Upper lobe of right lung (tissue), 1 donor: ENCODE results near the gene SEL1L3. TPM values are rescaled to one million over a fixed set of nuclear protein-coding genes. Genes with fewer than 3 reads are reported as not detected.

Experiments used
- ATAC-seq: fragments of 200-7000 bp; cut with Tn5 transposase; one replicate; pipeline ENCODE4 v1.9.1; 2020; ENCODE audit warnings: mild to moderate bottlenecking, moderate library complexity
- DNase-seq: peaks from one replicate; pipeline ENCODE4 v3.0.0-alpha.2; 2020
- H3K27ac ChIP-seq: fragments of 200-600 bp; one replicate; pipeline ENCODE4 v1.8.0; 2022
- H3K27me3 ChIP-seq: fragments of 200-600 bp; one replicate; pipeline ENCODE4 v1.8.0; 2022; ENCODE audit warnings: mild to moderate bottlenecking
- H3K36me3 ChIP-seq: fragments of 200-600 bp; one replicate; pipeline ENCODE4 v1.8.0; 2022
- H3K4me1 ChIP-seq: fragments of 200-600 bp; one replicate; pipeline ENCODE4 v1.8.0; 2022
- H3K4me3 ChIP-seq: fragments of 200-600 bp; one replicate; pipeline ENCODE4 v1.8.0; 2022; ENCODE audit warnings: mild to moderate bottlenecking
- H3K9me3 ChIP-seq: fragments of 200-600 bp; one replicate; pipeline ENCODE4 v1.8.0; 2022
- CTCF ChIP-seq: fragments of 200-600 bp; IDR thresholded peaks from one replicate; pipeline ENCODE4 v1.8.0; 2022; ENCODE audit warnings: antibody characterized with exemption
- intact Hi-C: fragments of 100-400 bp; cut with DNase I; formaldehyde crosslinking; loops from one replicate; pipeline ENCODE4 v1.11.0; 2022
- total RNA-seq: library from RNA; stranded (reverse); fragmentation: NEBNext Ultra II Directional; extraction: Animal tissue kit (Norgen Biotek cat#: 25700); gene quantifications from one replicate; pipeline ENCODE4 v1.2.1, GENCODE V29; 2021
- donor health status: DM: no; HTN: yes; CAD: no; lungs with severe emphysema.

SEL1L3 gene
- total RNA-seq, 1 donor from 2014 or later = 69.2 TPM

DNA sequence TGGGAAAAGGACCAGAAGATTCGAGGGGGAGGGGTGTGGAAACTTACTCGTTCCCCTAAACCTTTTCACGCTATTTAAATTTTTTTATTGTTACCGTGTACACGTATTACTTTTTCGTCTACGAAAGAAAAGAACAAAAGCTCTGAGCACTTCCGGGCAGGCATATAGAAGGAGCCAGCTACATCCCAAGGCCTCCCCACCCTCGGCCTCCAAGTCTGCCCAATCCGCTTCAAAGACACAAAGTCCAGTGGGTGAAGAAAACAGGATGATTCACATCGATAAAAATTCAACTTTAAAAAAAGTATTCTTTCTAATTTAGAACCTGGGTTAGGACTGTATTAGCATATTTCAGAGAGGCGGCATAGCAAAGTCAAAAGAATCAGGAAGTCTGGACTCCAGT lies 23.1 kb downstream of the SEL1L3 start:
- Histone ChIP-seq H3K36me3 (no peaks in the 10 kb centered on the region), H3K27ac (no peak overlapping the region), H3K4me3 (no peak overlapping the region), H3K9me3 (no peaks in the 10 kb centered on the region), H3K27me3 (no peaks in the 10 kb centered on the region), H3K4me1 (peaks cover 16% of the 10 kb centered on the region)
- ATAC-seq = no peak
- intact Hi-C loops = no loop called here
- no peak for TF ChIP-seq CTCF
- DNase-seq = no peak

GRCh38 chr4:25839233-25839632 lies 23.6 kb downstream of the SEL1L3 start:
- no peaks in the 10 kb centered on the region for H3K9me3 ChIP-seq
- DNase-seq (no peak), ATAC-seq (no peak)
- TF ChIP-seq CTCF = no peak
- H3K4me1 ChIP-seq = peaks cover 15% of the 10 kb centered on the region
- no peaks in the 10 kb centered on the region for H3K36me3 ChIP-seq
- no peak overlapping the region for H3K4me3 ChIP-seq
- no peaks in the 10 kb centered on the region for H3K27me3 ChIP-seq
- intact Hi-C loops = no loop called here
- H3K27ac ChIP-seq = no peak overlapping the region

DNA sequence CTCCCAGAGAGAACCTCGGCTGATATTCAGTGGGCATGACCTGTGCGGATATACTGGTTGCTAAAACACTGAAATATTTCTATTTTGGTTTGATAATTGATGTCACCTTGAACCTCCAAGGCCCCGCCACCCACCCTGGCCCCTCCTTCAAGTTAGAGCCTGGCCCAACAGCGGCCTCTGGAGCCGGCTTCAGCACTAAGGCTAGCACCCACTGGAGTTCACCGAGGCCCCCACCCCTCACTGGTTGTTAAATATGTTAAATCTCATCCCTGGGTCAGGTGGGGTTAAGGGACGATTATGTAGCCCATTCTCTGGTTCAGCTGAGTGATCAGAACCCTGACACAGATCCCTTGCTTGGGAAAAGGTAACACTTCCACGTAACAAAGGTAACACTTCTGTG lies 24.3 kb downstream of the SEL1L3 start:
- no peak overlapping the region for H3K27ac ChIP-seq
- intact Hi-C loops = no loop called here

GRCh38 chr4:25837107-25837506 lies 25.7 kb downstream of the SEL1L3 start:
- no peak overlapping the region for H3K4me3 ChIP-seq
- H3K36me3 ChIP-seq = peaks cover 8% of the 10 kb centered on the region
- no peaks in the 10 kb centered on the region for H3K9me3 ChIP-seq
- ATAC-seq = no peak
- no peaks in the 10 kb centered on the region for H3K27me3 ChIP-seq
- no peak for DNase-seq
- intact Hi-C loops = no loop called here
- H3K4me1 ChIP-seq = no peaks in the 10 kb centered on the region
- no peak overlapping the region for H3K27ac ChIP-seq
- no peak for TF ChIP-seq CTCF

More for the DNA sequence above, 24.3 kb downstream of the SEL1L3 start:
- Histone ChIP-seq H3K36me3 (no peaks in the 10 kb centered on the region), H3K4me1 (peaks cover 10% of the 10 kb centered on the region), H3K4me3 (no peak overlapping the region), H3K9me3 (no peaks in the 10 kb centered on the region), H3K27me3 (no peaks in the 10 kb centered on the region)
- ATAC-seq = no peak
- no peak for DNase-seq
- TF ChIP-seq CTCF = no peak

DNA sequence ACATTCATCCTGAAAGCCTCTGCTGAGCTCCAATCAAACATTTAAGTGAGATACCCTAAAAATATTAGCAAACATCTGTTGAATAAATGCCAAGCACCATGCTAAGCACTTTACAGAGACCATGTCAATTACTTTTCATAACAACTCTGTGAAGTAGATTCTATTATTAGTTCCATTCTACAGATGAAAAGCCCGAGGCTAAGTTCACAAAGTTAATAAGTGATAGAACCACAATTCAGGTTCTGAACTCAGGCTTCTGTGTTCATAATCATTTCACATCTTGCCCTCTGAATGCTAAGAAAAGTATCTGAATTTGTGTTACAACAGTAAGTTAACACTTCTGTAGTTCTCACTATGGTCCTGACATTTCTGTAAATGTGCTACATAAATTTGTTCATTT lies 27.4 kb downstream of the SEL1L3 start:
- no peak overlapping the region for H3K27ac ChIP-seq
- H3K4me3 ChIP-seq = no peak overlapping the region
- intact Hi-C loops = no loop called here
- H3K36me3 ChIP-seq = peaks cover 11% of the 10 kb centered on the region
- H3K4me1 ChIP-seq = no peaks in the 10 kb centered on the region
- DNase-seq (no peak), ATAC-seq (no peak)
- H3K27me3 ChIP-seq = no peaks in the 10 kb centered on the region
- TF ChIP-seq CTCF = no peak
- H3K9me3 ChIP-seq = no peaks in the 10 kb centered on the region

DNA sequence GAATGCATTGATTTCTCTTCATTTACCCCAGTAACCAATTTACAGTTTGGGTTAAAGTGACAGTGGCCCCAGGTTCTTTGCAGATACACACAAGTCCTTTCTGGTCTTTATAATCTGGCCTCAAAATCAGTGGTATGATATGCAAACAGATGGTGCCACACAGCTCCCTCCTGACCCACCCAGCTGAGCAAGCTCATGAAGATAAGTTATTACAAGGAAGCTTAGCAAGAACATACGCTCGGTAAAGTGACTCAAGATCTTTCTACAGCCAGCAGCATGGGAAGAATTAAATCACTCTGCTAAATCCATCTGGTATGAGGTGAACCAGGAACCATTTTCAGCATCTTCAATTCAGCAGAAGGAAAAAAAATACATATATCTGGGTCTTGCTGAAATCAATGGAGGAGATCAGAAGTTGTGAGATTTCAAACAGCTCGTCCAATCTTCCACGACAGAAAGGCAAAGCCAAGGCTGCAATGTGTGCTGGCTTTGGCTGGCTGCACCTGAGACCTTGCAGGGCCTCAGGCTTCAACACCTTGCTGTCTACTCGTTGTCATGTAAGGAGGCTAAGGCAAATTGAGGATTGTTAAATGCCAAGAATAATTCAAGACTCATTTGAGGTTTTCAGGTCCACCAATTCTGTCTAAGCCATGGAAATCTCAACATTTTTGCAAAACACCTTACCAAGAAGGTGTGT lies 28.2 kb downstream of the SEL1L3 start:
- ATAC-seq = no peak
- Histone ChIP-seq H3K27ac (no peak overlapping the region), H3K27me3 (no peaks in the 10 kb centered on the region), H3K4me3 (no peak overlapping the region), H3K9me3 (no peaks in the 10 kb centered on the region), H3K4me1 (no peaks in the 10 kb centered on the region), H3K36me3 (peaks cover 15% of the 10 kb centered on the region)
- intact Hi-C loops = no loop called here
- TF ChIP-seq CTCF = no peak
- no peak for DNase-seq
